ENCODE data around the gene CD58.

CD58 gene

DNA sequence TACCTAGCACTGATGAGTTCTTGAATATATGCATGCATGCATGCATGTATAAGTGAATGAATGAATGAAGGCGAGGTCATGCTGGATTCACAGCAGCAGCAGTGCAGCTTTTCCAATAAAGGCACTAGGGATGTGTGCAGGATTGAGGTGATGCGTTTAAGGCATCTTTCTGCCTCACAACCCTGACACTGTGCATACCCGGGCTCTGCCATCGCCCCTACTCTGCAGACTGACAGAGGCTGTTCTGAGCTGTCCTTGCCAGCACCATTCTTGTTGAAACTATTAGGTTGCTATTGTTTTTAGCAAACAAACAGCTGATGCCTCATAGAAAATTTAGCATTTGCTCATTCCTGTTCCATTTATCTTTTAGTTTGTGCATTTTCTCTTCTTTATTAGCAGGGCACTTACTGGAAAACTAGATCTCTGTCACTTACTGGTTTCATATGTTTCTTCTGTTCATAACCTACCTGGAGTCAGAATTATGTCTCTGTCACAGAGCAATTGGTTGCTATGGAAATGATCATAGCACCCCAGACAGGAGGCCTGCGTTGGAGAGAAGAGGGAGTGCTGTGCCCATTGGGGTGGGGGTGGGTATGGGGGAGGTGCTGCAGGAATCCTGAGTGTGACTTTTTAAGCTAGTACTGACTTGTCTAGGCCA is 79.0 kb downstream of the CD58 start:
- DNase-seq (ENCODE audit: low spot score), result no peak

DNA sequence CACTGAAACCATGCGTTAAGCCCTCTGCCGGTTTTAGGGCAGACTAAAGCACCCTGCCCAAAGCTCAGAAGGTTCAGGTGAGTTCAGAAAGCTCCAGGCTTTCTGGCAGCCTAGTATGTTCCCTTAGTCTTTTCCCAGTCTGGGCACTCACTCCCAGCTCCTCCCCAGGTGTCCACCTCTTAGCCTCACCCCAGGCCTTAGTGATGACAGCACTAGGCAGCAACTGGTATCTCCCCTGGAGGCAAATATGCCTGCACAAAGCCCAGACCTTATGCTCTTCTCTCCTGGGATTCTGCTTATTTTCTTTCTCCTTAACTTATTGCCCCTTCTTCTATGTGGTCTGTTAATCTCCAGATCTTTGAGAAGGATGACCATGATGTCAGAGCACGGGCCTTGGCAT is 80.2 kb downstream of the CD58 start:
- no peak for DNase-seq (ENCODE audit: low spot score)

DNA sequence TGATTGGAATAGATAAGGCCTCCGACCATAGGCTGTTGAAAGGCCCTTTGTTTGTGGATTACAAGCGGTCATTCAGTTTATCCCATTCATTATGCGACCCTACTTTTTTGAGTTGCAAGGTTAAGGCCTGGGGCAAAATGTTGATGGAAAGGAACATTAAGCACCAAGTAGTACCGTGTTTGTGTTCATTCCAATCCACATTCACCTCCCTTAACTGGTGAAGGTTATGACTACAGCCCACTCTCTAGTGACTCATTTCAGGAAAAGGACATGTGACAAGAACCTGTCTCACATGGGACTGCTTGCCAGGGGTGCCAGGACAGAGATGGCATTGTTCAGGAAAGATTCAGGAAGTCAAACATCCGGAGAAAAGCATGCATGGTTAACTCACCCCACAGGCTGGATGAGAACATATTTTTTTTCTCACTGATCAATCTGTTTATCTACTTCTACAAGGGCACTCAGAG is 81.6 kb downstream of the CD58 start:
- no peak for DNase-seq (ENCODE audit: low spot score)

DNA sequence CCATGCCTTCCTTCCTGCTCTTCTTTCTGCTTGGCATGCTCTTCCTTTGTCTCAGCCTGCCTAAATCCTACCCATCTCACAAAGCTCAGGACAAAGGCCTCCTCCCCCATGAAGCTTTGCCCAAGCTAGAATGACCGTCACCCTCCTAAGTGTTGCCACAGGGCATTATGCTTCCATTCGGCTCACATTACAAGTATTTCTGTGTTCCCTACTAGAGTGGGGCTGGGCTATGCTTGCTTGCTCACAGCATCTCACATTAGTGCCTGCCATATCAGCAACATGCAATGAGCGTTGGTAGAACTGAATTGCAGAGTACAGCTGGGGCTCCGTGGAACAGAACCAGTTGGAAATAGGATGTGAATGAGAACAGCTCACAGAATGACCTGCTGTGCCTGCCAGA is 82.8 kb downstream of the CD58 start:
- DNase-seq (ENCODE audit: low spot score), result no peak

DNA sequence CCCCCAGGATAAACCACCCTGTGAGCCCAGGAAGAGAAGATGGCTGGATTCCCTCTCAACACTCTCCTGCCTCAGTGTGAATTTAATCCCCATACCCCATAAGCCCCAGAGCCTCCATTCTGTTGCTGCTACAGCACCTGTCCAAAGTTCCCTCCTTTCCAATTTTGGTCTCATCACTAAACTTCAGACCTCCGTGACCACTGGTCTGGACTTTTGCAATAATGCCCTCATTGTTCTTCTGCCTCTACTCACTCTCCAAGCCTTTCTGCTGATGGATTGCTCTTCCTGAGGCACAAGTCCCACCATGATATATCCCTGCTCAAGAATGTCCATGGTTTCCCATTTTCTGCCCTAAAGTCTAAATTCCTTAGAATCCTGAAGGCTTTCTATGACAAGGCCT is 83.2 kb downstream of the CD58 start:
- DNase-seq (ENCODE audit: low spot score), result no peak

DNA sequence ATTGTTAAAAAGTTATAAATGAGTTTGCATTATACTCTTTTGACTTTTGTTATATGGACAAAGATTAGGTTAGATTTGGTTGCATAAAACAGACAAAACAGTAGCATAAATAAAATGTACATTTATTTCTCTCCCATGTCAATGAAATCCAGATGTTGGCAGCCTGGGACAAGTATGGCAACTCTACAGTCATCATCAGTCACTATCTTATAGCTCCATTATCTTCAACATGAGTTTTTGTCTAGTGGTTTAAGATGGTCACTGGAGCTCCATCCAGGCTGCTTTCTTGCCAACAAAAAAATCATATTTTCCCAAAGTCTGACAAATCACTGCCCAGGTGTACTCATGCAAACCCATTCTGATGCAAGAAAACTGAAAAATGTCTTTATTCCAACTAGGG is 83.8 kb downstream of the CD58 start:
- DNase-seq (ENCODE audit: low spot score), result no peak

DNA sequence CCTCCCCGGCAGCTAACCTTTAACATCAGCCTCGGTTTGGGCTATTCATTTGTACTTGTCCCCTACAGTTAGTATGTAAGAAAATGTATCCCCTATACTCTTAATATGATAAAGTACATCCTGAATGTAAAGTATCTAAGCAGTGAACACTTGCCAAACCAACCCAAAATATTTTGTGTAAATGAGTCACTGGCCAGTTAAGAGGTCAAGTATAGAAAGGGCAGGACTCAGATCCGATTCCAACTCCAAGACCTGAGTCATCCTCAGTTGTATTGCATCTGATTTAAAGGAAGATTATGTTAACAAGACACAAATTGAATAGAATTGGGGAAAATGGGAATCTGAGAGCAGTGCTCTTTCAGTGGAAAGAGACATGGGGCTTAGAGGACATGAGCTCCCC is 84.4 kb downstream of the CD58 start:
- peak; percentile 58 for DNase-seq (ENCODE audit: low spot score)

DNA sequence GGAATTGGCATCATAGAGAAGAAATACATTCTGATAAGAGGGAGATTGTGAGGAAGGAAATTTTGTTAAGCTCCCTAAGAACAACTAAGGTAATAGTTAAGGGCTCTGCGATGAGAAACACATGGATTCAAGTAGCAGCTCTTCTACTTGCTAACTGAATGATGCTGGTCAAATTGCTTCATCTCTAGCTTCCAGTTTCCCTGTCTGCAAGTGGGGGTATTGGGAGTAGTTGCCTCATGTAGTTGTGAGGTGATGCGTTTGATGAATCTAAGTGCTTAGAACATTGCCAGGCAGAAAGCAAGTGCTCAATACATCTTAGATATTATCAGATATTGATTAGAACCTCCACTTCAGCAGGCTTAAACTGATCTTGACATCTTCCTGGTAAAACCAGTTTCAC is 84.8 kb downstream of the CD58 start:
- no peak for DNase-seq (ENCODE audit: low spot score)

DNA sequence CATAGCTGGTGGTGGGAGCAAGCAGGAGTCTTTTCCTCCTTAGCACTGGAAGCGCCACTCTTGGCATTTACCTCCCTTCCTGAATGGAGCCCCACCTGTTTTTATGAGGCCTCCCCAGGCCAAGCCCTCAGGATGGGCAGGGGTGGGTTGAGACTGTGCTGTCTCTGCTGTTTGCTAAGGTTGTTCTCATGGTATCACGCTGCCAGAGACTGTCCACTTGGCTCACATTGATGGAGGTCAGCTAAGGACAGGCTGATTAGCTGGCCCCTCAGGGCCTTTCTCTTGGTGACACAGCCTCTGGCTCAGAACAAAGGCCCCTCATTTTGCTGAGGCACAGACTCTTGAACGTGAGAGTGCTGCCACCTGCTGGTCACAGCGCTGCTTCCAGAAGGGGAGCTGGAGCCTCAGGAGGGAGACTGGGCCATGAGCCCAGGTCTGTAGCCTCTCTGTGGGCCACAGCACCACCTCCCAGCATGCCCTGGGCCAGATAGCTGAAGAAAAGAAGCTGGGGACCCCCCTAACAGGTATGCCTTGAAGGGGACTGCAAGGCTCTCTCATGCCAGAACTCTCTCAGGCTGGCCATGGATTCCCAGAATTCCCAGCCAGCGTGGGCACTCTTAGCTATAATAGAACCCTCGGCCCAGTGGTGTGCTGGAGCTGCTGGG is 85.6 kb downstream of the CD58 start:
- peak; percentile 85 for DNase-seq (ENCODE audit: low spot score)

DNA sequence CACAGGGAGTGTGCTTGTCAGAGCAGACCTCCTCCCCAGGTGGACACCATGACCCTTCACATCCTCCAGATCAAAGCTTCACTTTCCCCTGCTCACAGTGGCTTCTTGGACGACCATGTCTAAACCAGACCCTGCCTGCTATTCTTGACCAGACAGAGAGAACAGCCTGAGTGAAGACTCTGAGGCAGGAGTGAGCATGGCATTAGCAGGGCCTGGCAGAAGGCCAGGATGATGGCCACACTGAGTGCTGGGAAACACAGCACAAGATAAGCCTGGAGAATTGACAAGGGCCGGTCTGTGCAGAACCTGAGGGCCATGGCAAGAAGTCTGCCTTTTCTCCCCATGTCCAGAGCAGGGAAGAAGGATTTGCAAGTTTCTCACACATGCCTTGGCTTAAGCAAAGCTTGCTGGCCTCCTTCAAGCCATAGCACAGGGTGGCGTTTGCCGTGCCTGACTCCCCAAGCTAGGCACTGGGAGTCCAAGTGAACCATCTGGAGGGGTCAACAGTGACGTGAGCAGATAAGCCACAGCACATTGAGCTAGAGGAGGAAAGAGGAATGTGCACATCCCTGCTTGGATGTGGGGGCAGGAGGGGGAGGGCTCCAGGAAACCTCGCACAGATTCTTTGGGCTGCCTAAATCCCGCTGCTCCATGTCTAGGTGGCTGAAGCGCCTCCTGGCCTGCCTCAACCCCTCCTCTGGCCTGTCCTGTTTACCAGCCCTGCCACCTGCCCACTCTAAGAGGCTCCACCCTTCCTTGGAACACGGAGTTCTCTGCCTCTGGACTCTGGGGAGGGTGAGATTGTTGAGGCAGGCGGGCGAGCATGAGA is 87.1 kb downstream of the CD58 start:
- DNase-seq (ENCODE audit: low spot score), result no peak

DNA sequence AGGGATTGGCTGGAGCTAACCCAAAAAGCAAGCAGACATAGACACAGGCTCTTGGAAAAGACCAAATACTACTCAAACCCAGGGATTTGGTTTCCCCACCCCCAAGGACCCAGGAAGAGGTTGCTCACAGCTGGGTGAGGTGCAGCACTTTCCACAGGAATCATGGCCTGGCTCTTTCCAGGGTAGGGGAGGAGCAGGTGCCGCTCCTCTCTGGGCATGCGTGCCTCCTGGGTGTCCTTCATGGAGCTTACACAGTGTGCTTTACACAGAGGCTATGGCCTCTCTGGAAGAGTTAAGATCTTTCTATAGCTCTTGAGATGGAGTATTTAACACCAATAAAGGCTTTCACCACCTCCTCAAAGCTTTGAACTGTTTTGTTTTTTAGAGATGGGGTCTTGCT is 88.3 kb downstream of the CD58 start:
- no peak for DNase-seq (ENCODE audit: low spot score)

DNA sequence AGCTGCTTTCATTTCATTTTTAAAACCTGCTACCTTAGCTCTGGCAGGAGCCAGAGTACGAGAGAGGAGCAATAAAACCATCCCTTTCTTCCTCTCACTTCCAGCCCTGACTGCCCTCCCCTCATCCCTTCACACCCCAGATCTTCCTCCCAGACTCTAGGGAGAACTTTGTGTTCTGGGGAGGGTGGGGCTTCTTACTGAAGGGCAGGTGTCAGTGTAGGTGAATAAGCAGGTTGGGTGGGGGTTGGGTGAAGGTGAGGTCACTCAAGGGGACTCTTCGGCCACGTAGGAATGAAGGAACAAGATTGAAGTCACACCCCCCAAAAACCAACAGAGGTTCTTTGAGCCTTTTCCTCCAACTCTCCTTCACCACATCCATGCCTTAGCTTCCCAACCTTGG is 88.9 kb downstream of the CD58 start:
- DNase-seq (ENCODE audit: low spot score), result no peak

DNA sequence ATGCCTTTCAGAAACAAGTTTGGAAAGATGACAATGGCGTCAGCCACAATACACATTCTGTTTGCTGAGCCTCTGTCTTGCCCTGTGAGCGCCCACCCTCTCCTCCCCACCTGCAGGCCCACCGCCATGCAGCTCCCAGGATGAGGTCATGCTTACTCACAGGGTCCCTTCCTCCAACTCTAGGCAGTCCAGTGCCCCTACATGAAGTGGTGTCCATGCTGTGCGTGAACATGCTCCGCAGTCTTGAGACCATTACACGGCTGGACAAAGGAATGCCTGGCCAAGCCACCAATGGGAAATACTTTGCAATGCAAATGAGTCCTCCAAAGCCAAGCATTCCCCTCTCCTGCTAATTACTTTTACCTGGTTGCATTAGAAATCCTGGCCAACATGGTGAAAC is 92.2 kb downstream of the CD58 start:
- no peak for DNase-seq (ENCODE audit: low spot score)

DNA sequence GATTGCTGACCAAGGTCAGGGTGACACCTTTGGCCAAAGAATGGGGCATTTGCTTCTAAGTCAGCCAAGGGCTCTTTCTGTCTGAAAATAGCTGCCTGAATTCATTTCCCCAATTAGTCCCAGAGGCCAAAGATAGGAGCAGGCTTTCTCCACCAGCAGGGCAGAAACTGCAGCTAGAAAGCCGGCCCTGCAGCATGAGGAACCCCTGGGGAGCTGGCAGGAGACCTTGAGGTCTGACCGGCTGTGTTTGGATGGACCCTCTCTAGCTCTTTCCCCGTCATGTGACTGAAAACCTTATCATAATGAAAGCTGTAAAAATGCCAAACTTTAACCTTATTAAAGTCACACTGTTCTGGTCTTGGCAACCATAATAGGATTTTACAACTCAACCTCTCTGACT is 93.4 kb downstream of the CD58 start:
- no peak for DNase-seq (ENCODE audit: low spot score)

DNA sequence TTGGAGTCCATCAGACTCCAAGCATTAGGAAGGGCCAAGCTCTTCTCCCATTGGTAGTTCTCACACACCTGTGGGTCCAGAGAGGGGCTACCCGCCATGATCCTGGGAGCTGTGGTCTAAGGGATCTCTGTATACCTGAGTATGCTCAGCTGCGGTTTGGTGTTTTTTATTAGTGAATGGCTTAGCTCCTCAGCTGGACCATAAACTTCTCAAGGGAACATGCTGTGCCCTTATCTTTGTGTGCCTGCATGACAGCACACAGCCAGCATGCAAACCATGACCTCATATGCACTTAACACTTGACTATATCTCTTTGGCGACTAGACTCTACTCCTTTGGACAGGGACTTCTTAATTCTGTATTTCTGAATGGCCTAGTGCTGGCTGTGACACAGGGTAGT is 94.5 kb downstream of the CD58 start:
- DNase-seq (ENCODE audit: low spot score), result no peak

DNA sequence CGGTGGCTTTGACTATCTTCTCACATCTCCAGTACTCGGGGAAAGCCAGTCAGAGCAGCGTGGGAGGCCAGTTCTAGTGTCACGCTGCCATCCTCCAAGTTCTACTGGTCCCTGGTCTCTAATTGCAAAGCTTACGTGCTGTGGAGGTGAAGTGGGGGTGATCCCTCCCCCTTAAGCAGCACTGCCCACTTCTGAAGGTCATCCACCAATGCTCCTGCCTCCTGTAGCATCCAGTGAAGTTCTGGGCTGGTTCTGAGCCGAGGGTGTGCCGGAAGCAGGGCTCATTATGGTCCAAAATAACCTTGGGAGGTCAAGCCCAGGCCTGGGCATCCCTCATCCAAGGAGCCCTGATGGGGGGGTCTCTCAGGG is 95.0 kb downstream of the CD58 start:
- no peak for DNase-seq (ENCODE audit: low spot score)

DNA sequence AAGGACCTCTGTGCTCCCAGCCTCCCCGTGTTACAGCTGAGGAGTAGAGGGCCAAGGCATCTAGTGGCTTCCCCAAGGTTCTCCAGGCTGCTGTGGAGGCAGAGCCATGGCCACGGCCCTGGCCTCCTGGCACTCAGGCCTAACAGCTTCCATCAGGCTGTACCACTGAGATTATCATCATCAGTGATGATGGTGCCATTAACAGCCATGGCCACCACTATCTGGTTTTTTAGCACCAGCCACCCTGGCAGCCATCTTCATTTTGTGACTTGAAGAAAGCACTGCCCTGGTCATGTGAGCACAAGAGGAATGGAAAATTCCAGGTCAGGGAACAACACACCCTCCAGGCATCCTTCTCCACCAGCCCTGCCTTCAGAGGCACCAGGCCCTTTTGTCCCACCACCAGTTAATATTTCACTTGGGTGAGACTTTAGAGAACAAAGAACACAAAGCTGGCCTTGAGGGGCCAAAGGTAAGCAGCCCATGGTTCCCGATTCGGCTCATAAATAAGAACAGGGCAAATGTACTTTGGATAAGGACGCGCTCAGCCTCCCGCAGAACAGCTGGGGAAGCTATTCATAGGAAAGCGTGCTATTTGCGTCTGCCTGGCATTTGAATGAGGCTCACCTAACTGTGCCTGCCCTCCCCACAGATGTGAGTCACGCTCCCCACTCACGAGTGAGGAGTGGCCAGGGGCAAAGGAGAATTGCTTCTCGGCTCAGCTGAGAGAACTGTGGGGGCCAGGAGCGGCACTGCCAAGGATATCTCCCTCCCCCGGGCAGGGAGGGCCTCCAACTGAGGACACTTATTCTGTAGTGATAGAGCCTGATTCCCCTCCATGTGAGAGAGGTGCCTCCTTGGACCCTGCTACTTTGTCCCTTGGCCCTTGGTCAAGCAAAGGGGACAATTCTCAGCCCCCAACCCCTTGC is 95.6 kb downstream of the CD58 start:
- no peak for DNase-seq (ENCODE audit: low spot score)

DNA sequence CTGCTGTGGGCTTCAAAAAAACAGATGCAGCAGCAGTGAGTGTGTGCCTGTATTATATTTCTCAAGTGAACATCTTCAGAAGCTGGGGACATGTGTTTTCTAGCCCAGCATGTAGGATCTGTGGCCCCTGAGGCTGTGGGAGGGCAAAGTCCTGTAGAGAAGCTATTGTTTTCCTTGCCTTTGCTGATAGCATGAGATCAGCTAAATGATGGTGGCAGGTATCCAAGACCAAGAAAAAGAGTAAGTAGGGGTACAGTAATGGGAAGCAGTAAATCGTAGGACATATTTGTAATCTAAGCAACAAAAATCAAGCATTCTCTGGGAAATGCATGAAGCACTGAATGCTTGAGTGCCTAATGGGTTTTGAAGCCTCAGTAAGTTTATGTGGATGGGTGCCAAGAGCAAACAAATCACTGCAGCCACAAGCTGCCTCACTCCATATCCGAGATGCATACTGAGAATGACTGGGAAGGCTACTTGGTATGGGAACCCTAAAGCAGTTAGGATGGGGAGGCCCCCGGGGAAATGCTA is 98.3 kb downstream of the CD58 start:
- no peak for DNase-seq (ENCODE audit: low spot score)

DNA sequence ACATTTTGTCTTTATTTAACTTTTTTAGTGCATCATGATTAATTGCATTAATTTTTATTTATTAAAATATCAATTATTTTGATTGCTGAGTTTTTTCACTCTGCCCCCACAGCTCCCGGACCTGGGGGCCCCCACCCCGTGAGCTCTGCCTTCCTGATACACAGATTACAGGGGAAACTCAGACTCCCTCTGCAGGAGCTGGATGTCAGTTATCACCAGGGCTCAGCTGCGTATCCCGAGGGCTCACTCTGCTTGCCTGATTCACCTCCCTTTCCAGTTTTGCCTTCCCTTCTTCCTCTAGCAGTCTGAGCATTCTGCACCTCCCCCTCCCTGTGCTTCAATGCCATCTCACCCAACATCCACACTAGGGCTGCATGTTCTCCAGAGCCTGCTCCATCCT is 99.6 kb downstream of the CD58 start:
- DNase-seq (ENCODE audit: low spot score), result no peak

DNA sequence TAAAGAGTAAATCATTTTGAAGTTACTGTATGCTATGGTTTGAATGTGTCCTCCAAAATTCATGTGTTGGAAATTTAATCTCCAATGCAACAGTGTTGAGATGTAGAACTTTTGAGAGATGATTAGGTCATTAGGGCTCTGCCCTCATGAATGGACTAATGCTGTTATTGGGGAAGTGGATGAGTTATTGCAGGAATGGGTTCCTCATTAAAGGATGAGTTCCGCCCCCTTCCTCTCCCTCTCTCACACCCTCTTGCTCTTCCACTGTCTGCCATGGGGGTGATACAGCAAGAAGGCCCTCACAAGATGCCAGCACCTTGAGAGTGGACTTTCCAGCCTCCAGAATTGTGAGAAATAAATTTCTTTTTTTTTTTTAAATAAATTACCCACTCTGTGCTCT is 100.2 kb downstream of the CD58 start:
- no peak for DNase-seq (ENCODE audit: low spot score)

DNA sequence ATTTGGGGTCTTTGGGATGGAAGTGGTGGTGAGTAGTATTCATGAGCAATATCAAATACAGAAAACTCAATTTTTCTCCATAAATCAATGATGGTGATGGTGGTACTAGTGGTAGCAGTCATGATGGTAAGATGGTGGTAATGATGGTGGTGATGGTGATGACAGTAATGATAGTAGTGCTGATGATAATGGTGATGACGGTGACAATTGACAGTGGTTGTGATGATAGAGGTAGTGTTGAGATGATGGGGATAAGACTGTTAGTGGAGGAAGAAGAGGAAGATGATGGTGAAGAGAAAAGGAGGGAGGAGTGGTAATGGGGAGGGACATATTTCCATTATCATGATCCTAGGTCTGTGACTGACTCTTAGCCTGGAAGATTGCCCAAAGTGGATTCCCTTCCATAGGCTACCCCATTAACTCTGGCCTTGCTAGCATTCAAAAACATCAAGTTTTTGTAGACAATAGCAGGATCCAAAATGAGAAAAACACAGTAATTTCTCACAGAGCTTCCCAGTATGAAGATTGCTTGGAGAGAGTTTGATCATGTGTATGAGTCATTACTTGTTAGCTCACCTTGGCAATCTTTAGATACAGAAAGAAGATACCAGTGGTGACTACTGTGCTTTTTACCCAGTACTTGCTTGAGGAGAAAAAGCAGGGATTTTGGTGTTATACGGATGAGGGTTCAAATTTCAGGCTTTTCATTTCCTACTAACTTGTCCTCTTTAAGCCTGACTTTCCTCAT is 103.8 kb downstream of the CD58 start:
- no peak for DNase-seq (ENCODE audit: low spot score)

All from GM03348 (cell line).